ENCODE results near the gene GRIK4.

Gene GRIK4

GRCh38 chr11:120526241-120526640 lies 14.7 kb downstream of the GRIK4 start:
- DNase-seq, result no peak

- DNase-seq, result peak; percentile 12
Measured at GRCh38 chr11:120527111-120527761, 15.7 kb downstream of the GRIK4 start.

- no peak for DNase-seq
Measured at GRCh38 chr11:120528749-120529148, 17.2 kb downstream of the GRIK4 start.

- DNase-seq, result no peak
Measured at GRCh38 chr11:120529214-120529613, 17.7 kb downstream of the GRIK4 start.

GRCh38 chr11:120529911-120530310 lies 18.4 kb downstream of the GRIK4 start:
- DNase-seq, result no peak

GRCh38 chr11:120532082-120532831 lies 20.7 kb downstream of the GRIK4 start:
- no peak for DNase-seq

- DNase-seq, result no peak
Measured at GRCh38 chr11:120532832-120533196, 21.3 kb downstream of the GRIK4 start.

GRCh38 chr11:120536091-120536796 lies 24.7 kb downstream of the GRIK4 start:
- DNase-seq, result no peak

- no peak for DNase-seq
Measured at GRCh38 chr11:120536797-120537169, 25.2 kb downstream of the GRIK4 start.

GRCh38 chr11:120537996-120538395 lies 26.4 kb downstream of the GRIK4 start:
- no peak for DNase-seq

GRCh38 chr11:120538707-120539106 lies 27.2 kb downstream of the GRIK4 start:
- no peak for DNase-seq

GRCh38 chr11:120539667-120540369 lies 28.3 kb downstream of the GRIK4 start:
- DNase-seq, result peak; percentile 13

- DNase-seq, result no peak
Measured at GRCh38 chr11:120540744-120541465, 29.4 kb downstream of the GRIK4 start.

- no peak for DNase-seq
Measured at GRCh38 chr11:120543521-120544215, 32.1 kb downstream of the GRIK4 start.

GRCh38 chr11:120545813-120546212 lies 34.3 kb downstream of the GRIK4 start:
- no peak for DNase-seq

GRCh38 chr11:120546312-120547205 lies 35.0 kb downstream of the GRIK4 start:
- peak; percentile 18 for DNase-seq

GRCh38 chr11:120547316-120547715 lies 35.8 kb downstream of the GRIK4 start:
- DNase-seq, result no peak

- DNase-seq, result peak; percentile 72
Measured at GRCh38 chr11:120547811-120548681, 36.5 kb downstream of the GRIK4 start.

GRCh38 chr11:120548682-120549209 lies 37.2 kb downstream of the GRIK4 start:
- no peak for DNase-seq

GRCh38 chr11:120549346-120549745 lies 37.8 kb downstream of the GRIK4 start:
- DNase-seq, result no peak
